ENCODE results near the gene ADCY1.
"Not testable (repeated sequence)": the region's sequence is repeated elsewhere in the genome, so short reads cannot be mapped to it uniquely, and the experiment has no call there.

Gene ADCY1

GRCh38 chr7:45573661-45574415, at the start of gene ADCY1:
Gene ADCY1 (plus strand): TSS chr7:45574368. CDS start chr7:45574544, 176 bp downstream.
- DNase-seq = no peak

GRCh38 chr7:45524445-45524844, 49.7 kb upstream of the ADCY1 start:
- no peak for DNase-seq

GRCh38 chr7:45525057-45525456, 49.1 kb upstream of the ADCY1 start:
- no peak for DNase-seq

GRCh38 chr7:45543473-45543872, 30.7 kb upstream of the ADCY1 start:
- no peak for DNase-seq

GRCh38 chr7:45545105-45545710, 29.0 kb upstream of the ADCY1 start:
- not testable (repeated sequence) for DNase-seq

GRCh38 chr7:45548917-45549316, 25.3 kb upstream of the ADCY1 start:
- not testable (repeated sequence) for DNase-seq

- no peak for DNase-seq
Observed at GRCh38 chr7:45563401-45563800, 10.8 kb upstream of the ADCY1 start.

- no peak for DNase-seq
Observed at GRCh38 chr7:45563941-45564461, 10.2 kb upstream of the ADCY1 start.

GRCh38 chr7:45564485-45564884, 9.7 kb upstream of the ADCY1 start:
- no peak for DNase-seq

GRCh38 chr7:45564886-45565455, 9.2 kb upstream of the ADCY1 start:
- DNase-seq = no peak

GRCh38 chr7:45566386-45566785, 7.8 kb upstream of the ADCY1 start:
- DNase-seq = no peak

GRCh38 chr7:45566961-45567360, 7.2 kb upstream of the ADCY1 start:
- no peak for DNase-seq

GRCh38 chr7:45567713-45568112, 6.5 kb upstream of the ADCY1 start:
- DNase-seq = no peak

GRCh38 chr7:45568536-45569289, 5.5 kb upstream of the ADCY1 start:
- no peak for DNase-seq

GRCh38 chr7:45569290-45569685, 4.9 kb upstream of the ADCY1 start:
- DNase-seq = no peak

- no peak for DNase-seq
Observed at GRCh38 chr7:45570797-45571196, 3.4 kb upstream of the ADCY1 start.

- no peak for DNase-seq
Observed at GRCh38 chr7:45573204-45573603, 964 bp upstream of the ADCY1 start.

- no peak for DNase-seq
Observed at GRCh38 chr7:45574416-45574668, 174 bp downstream of the ADCY1 start.

GRCh38 chr7:45574669-45575500, 717 bp downstream of the ADCY1 start:
- DNase-seq = no peak

- no peak for DNase-seq
Observed at GRCh38 chr7:45575501-45576248, 1.5 kb downstream of the ADCY1 start.

- no peak for DNase-seq
Observed at GRCh38 chr7:45576249-45576929, 2.2 kb downstream of the ADCY1 start.

Measured in activated T-cell treated with anti-CD3 and anti-CD28 coated beads for 4 hours (primary cell).